Astrocyte of the hippocampus (primary cell): Measurements from ENCODE around the gene CCT4.
"Not testable (repeated sequence)": the region's sequence is repeated elsewhere in the genome, so short reads cannot be mapped to it uniquely, and the experiment has no call there.

ENCODE experiments used
- DNase-seq: peaks from one replicate; pipeline ENCODE4 v3.0.0; 2011; ENCODE audit warnings: low read depth, low spot score

The CCT4 gene, protein sequence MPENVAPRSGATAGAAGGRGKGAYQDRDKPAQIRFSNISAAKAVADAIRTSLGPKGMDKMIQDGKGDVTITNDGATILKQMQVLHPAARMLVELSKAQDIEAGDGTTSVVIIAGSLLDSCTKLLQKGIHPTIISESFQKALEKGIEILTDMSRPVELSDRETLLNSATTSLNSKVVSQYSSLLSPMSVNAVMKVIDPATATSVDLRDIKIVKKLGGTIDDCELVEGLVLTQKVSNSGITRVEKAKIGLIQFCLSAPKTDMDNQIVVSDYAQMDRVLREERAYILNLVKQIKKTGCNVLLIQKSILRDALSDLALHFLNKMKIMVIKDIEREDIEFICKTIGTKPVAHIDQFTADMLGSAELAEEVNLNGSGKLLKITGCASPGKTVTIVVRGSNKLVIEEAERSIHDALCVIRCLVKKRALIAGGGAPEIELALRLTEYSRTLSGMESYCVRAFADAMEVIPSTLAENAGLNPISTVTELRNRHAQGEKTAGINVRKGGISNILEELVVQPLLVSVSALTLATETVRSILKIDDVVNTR

DNA sequence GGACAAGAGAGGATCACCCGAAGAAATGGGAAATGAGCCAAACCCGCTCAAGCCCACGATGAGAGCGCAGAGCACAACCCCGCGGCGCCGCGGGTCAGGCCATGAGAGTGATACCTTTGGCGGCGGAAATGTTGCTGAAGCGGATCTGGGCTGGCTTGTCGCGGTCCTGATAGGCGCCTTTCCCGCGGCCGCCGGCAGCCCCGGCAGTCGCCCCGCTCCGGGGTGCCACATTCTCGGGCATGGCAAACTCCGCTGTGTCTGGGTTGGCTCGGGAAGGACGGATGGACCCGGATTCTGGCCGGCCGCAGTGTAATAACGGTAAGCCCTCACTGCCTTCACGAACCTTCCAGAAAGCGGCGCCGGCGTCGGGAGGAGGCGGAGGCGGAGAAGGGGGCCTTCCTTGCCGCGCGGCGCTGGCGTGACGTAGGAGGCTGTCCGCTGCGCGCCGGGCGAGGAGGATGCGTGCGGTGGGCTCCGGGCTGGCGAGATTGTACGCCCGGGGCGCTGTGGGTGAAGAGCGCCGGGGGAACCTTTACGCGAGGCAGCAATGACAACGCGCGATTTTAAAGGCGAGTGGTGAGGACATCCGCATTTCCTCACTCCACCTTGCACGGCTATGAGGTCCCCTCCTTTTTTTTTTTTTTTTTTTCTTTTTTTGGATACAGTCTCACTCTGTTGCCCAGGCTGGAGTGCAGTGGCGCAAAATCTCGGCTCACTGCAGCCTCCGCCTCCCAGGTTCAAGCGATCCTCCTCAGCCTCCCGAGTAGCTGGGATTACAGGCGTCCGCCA lies at the start of gene CCT4:
CCT4 (minus strand) TSS at position 390 of the 789 bp plus-strand sequence; CDS start at position 241, 149 bp downstream.
- DNase-seq, result peak; percentile 93

DNA sequence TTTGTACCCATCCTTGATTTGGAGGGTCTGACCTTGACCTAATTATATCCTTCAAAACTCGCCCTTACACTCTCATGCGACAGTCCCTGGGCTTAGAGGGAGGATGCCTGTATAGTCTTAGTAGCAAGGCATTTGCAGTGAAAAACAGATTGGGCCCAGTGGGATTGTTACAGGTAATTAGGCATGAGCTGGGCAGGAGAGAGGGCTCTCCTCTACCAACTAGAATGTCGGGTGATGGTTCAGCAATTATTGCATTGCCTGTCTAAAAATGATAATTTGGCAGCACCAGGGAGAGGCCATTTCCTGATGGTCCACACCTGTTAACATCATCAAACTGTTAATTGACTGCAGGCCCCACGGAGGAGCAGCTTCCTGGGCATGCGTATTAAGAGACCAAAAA lies 49.4 kb upstream of the CCT4 start:
- no peak for DNase-seq

DNA sequence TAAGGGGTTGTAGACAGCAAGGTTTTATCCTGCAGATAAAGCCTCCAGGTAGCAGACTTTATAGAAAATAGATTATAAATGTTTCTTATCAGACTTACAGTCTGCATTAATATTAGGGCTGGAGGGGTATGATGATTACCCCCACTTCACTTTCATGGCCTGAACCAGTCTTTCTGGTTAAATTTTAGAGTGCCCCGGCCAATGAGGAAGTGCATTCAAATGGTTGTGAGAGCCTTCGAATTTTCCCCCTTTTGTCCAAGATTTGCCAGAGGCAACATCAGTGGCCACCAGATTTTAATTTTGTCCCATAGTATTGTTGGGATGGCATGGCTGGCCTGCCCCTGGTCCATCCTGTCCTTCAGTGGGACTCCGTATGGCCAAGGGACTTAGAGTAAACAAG lies 48.6 kb upstream of the CCT4 start:
- DNase-seq, result no peak

DNA sequence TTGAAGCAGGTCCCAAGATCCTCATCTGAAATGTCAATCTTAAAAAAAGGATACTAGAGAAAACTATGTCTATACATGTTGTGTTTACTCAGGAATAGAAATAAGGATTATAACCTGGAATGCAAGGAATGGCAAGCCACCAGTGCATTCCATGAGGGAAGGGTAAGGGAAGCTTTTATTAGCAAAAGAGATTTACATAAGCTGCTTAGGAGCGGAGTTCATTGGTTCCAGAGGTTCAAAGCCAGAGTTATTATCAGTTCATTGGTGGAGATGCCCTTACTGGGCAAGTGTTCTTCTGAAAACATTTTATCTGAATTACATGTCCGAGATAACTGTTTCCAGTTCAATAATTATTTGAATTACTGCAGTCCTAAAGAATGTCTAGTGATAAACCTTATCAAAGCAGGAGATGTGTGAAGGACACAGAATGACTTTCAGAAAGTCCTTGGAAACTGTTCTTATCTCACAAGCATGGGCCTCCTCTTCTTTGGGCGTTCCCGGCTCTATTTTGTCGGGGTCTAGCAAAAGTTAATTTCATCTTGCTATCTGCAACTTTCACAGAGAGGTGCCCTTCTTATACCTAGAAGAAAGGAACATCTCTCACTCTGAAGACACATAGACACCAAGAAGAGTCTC lies 40.5 kb upstream of the CCT4 start:
- DNase-seq, result peak; percentile 81

DNA sequence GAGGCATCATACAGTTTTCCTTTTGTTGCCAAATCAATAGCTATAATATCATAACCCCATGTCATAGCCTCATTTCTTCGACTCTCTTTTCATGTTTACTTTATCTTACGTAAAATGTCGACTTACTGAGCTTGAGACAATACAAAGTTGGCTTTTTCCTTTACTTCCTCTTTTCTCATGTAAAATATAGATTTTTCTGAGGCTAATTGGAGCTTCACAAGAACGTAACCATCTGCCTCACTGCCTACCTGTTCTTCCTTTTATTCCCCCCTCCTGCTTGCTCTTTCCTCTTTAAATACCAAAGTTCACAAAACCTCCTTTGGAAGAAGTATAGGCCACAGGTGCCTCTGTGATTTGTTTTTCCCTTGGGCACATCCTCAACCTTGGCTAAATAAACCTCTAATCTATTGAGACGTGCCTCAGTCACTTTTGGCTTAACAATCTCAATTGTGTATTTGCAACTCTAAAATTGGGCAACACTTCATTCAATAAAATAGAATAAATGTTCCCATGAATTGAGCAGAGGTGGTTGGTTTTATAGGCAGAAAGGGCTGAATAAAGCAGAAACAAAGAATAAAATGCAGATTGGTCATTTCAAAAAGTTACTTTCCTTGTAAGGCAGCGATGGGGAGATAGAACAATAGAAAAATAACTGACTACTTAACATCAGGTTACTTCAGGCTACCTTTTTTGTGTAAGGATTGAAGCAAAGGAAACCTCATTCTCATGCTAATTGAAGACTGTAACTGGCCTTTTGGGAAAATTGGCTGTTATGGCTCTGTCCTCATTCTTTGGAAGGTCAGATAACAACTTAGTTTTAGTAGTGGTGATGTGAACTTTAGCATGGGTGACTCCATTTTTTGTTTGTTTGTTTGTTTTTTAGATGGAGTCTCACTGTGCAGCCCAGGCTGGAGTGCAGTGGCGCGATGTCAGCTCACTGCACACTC lies 38.3 kb upstream of the CCT4 start:
- no peak for DNase-seq

DNA sequence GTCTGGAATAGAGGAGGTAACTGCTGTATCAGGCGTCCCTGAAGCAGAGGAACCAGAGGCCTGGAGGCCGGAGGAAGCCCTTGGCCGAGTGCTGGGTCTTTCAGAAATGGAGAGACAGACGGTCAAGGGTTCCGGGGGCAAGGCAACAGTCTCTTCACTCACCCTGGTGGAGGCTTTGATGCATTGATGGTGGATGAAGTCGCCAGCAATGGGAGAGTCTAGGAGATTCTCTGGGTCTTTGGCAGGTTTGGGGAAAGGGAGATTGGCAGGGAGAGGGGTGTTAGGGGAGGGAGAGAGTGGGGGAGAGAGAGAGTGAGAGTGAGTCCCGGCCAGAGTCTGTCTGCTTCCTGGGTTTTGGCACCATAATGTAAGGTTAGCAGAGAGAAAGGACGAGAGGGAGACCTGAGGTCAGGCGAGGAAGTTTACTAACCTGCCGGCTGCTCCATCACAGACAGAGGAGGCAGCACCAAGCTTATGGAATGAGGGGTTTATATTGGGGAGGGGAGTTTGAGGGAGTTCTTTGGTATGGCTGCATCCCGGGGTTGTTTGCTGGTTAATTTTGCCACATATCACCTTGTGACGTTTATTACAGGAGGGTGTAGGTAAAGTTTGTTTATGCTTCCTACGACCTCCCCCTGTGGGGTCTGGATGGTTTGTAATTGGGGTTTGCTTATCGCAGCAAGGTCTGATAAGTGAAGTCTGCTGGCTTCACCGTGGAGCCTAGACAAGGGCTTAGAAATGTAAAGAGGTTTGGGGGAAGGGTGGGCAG lies 36.6 kb upstream of the CCT4 start:
- no peak for DNase-seq

DNA sequence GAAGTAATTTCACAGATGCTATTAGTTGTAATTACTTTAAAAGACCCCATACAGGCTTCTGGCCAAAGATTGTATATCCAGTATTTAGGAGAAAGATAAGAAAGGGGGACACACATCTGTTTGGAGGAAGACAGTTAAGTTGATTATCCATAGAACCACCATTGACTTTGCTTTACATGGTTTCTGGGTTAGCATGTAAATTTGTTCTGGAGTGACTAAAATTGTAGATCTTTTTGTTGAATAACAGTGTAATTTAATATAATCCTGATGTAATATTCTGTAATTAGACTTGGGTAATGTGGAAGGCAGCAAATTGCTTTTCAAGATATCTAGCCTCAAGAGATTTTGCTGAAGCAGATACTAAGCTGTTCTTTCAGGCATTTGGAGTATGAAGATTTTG lies 34.3 kb upstream of the CCT4 start:
- no peak for DNase-seq

DNA sequence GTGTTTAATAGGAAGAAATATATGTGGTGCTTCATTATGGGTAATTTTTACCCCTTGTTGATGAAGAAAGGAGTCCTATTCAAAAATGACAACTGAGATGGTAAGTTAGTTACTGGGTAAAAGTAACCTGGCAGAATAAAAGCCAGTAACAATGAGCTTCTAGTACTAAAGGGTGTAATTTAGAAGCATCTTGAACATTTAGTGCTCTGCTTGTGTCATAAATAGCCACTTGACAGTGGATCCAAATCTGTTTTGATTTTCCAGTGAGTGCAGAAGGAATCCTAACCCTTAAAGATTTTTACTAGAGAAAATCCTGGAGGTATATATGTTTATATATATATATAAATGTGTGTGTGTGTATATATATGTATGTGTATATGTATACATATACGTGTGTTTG lies 32.1 kb upstream of the CCT4 start:
- no peak for DNase-seq

DNA sequence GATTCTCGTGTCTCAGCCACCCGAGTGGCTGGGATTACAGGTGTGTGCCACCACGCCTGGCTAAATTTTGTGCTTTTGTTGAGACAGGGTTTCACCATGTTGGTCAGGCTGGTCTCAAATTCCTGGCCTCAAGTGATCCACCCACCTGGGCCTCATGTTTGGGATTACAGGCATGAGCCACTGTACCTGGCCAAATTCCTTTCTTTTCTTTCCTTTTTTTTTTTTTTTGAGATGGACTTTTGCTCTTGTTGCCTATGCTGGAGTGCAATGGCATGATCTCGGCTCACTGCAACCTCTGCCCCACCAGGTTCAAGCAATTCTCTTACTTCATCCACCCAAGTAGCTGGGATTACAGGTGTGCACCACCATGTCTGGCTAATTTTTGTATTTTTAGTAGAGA lies 26.3 kb upstream of the CCT4 start:
- DNase-seq, result not testable (repeated sequence)

DNA sequence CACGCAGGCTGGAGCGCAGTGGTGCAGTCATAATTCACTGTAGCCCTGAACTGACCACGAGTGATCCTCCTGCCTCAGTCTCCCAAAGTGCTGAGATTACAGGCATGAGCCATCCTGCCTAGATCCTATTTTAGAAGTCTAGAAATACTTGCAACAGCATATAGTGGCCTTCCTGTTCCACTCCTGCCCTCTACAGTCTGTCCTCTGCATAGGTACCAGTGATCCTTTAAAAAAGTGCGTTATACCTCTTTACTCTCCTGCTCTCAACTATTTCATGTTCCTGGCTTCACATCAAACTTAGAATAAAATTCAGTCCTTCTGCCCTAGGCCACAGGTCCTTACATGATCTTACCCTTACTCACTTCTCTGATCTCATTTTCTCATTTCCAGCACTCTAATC lies 23.1 kb upstream of the CCT4 start:
- no peak for DNase-seq

DNA sequence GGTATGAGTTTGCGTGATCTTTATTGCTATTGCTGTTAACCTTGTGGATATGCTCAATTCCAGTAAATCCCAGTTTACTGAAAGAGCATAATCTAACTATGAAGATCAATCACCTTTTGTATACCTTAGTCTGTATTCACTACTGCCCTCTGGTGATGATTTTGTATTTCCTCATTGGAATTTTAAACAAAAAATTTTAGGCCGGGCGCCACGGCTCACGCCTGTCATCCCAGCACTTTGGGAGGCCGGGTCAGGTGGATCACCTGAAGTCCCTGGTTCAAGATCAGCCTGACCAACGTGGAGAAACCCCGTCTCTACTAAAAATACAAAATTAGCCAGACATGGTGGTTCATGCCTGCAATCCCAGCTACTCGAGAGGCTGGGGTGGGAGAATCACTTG lies 22.1 kb upstream of the CCT4 start:
- peak; percentile 20 for DNase-seq

DNA sequence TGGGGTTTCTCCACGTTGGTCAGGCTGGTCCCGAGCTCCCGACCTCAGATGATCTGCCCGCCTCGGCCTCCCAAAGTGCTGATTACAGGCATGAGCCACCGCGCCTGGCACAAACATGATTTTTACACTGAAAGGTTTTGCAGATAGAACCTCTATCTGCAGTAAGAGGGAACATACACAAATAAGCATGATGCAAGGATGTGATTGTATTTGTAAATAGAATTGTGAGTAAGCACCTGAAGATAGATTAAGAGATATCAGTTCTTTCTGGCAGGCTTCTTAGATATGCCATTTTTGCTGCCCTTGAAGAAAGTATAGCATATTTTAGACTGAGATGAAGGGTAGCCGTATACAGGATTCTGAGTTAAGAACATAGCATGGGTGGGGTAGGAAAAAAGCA lies 20.7 kb upstream of the CCT4 start:
- no peak for DNase-seq

DNA sequence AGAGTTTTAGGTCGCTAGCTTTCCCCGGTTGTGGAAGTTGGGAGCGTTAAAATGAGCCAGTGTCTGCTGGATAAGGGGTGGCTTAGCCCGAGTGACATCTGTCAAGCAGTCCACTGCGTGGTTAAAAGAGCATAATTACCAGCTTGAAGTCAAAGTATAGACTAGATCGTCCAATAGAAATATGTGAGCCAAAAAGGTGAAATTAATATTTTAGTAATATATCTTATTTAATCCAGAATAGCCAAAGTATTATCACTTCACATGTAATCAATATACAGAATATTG lies 17.7 kb upstream of the CCT4 start:
- no peak for DNase-seq

DNA sequence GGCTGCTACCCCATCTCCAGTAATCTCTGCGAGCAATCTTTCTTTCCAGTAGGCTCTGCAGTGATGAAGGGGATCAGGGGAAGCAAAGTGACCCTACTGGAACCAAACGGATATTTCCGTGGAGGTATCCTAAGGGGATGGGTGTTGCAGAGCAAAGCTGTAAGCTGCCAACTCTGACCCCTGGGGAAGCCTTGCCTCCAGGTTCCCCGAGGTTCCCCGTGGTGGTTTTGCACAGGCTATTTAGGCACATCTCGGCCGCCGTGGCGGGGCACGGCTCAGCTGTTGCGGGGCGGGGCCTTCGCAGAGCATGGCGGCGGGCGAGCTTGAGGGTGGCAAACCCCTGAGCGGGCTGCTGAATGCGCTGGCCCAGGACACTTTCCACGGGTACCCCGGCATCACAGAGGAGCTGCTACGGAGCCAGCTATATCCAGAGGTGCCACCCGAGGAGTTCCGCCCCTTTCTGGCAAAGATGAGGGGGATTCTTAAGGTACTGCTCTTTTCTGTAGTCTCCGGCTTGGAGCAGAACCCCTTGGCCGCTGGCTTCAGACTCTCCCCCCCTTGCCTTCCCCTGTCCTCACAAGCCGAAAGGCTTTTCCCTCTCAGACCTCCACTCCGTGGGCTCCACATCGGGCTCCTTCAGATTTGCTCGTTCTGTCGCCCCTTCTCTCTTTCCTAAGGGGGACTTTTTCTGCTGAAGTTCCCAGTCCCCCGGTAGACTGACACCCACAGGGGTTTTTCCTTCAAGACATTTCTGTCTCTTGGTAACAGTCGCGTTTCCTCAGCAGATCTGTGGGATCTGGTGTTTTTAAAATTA lies 17.1 kb upstream of the CCT4 start, which contains the start of gene COMMD1:
COMMD1 (plus strand) TSS at position 303 of the 814 bp plus-strand sequence; CDS start at position 308, 5 bp downstream.
- peak; percentile 90 for DNase-seq

DNA sequence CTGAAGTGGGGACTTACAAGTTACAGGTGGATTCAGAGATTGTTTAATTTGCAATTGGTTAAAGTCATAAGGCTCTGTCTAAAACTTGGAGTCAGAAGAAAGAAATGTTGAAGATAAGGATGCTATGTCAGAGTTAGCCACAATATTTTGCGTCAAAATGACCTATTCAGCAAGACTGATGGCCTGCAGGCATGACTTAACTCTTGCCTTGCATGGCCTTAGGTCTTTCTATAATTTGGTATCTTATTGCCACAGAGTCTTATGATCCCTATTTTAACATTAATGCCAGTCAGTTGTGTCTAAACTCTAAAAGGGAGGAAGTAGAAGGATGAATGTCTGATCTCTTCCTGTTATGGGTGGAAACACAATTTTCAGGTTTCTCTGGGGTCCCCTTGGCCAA lies 11.8 kb upstream of the CCT4 start:
- no peak for DNase-seq

DNA sequence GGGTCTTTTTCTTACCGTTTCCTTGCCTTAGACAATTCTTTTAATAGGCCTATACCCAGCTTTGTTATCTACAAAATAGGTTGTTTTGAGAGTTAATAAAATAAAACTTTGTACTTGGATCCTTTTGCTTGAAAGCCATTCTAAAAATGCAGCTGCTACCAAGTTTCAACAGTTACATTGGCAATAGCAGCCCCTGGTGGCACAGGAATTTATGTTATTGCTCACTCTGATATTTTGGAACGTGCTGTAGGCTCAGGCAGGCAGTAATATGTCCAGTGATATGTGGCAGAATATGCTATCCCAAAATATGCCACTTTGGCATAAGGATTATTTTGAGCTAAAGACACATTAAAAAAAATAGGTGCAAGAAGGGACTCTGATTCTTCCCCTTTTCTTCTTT lies 10.4 kb upstream of the CCT4 start:
- peak; percentile 38 for DNase-seq

DNA sequence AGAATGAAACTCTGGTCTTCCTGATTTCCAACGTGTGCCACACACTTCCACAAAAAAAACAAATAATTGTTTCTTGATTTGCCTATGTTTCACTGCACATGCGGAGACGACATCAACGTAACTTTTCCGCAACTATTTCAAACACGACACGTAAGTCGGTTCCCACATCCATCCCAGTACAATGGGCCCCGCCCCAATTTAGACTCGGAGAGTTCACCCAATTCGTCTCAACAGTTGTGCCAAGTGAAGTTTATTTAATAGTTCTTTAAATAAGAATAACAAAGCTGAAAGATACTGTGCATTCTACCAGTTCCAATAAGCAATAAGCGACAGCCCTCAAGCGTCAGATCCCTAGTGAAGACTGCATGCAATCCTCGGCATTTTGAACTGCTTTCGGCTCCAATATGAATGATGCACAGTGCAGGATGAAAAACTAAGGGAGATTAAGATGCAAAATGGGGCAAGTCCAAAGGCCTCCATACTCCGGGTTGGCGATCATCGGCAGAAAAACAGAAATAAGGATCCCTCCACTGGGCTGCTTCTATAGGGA lies 664 bp downstream of the CCT4 start:
- peak; percentile 62 for DNase-seq

DNA sequence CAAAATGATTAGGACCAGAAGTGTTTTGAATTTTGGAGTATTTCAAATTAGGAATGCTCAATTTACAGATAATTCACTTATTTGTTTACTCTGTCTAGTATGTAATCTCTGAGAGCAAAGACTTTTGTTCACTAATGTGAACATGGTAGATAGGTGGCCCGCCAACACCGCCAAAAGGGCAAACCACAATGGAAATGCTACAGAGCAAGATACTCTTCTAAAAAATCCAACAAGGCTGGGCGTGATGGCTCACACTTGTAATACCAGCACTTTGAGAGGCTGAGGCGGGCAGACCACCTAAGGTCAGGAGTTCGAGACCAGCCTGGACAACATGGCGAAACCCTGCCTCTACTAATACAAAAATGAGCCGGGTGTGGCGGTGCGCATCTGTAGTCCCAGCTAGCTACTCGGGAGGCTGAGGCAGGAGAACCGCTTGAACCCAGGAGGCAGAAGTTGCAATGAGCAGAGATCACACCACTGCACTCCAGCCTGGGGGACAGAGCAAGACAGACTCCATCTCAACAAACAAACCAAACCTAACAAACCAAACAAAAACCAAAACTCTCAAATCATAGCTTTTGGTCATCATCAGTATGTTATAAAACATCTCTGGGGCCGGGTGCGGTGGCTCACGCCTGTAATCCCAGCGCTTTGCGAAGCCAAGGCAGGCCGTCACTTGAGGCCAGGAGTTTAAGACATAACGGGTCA lies 2.4 kb downstream of the CCT4 start:
- DNase-seq, result no peak

DNA sequence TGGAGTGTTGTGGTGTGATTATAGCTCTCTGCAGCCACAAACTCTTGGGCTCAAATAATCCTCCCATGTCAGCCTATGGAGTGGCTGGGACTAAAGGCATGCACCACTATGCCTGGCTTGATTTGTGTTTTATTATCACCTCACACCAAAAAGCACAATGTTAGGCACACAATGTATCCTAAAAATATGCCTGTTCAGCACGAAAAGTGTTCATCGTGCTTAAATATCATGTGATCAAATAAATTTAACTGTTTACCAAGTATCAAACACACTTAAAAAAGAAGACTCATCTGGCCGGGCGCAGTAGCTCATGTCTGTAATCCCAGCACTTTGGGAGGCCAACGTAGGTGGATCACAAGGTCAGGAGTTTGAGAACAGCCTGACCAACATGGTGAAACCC lies 5.6 kb downstream of the CCT4 start:
- no peak for DNase-seq
